Measurements from ENCODE around the gene PLA2R1.

The PLA2R1 gene

GRCh38 chr2:160028431-160029269 is 33.8 kb downstream of the PLA2R1 start:
- peak in 1 of 2 experiments; percentile 19 for DNase-seq

GRCh38 chr2:160022162-160022561 is 40.3 kb downstream of the PLA2R1 start:
- peak in 1 of 2 experiments; percentile 10 for DNase-seq

GRCh38 chr2:160019374-160020090 is 42.9 kb downstream of the PLA2R1 start:
- no peak for DNase-seq

GRCh38 chr2:160015746-160016145 is 46.7 kb downstream of the PLA2R1 start:
- DNase-seq = no peak

- peak in 1 of 2 experiments; percentile 2 for DNase-seq
These were observed 48.2 kb downstream of the PLA2R1 start for GRCh38 chr2:160014227-160014626.

- DNase-seq = peak; percentile 13 to 79
These were observed 51.9 kb downstream of the PLA2R1 start for GRCh38 chr2:160010361-160011145.

GRCh38 chr2:160007111-160007510 is 55.3 kb downstream of the PLA2R1 start:
- DNase-seq = no peak

- DNase-seq = no peak
These were observed 55.9 kb downstream of the PLA2R1 start for GRCh38 chr2:160006475-160006874.

- DNase-seq = no peak
These were observed 56.5 kb downstream of the PLA2R1 start for GRCh38 chr2:160005908-160006307.

GRCh38 chr2:160005476-160005875 is 56.9 kb downstream of the PLA2R1 start:
- no peak for DNase-seq

GRCh38 chr2:159998961-159999360 is 63.5 kb downstream of the PLA2R1 start:
- no peak for DNase-seq

GRCh38 chr2:159998243-159998642 is 64.2 kb downstream of the PLA2R1 start:
- DNase-seq = no peak

- no peak for DNase-seq
These were observed 65.4 kb downstream of the PLA2R1 start for GRCh38 chr2:159996792-159997546.

- no peak for DNase-seq
These were observed 67.4 kb downstream of the PLA2R1 start for GRCh38 chr2:159995038-159995437.

- no peak for DNase-seq
These were observed 73.2 kb downstream of the PLA2R1 start for GRCh38 chr2:159989249-159989648.

GRCh38 chr2:159988412-159988970 is 73.9 kb downstream of the PLA2R1 start:
- no peak for DNase-seq

- DNase-seq = no peak
These were observed 75.2 kb downstream of the PLA2R1 start for GRCh38 chr2:159987181-159987580.

- DNase-seq = no peak
These were observed 76.8 kb downstream of the PLA2R1 start for GRCh38 chr2:159985656-159986055.

GRCh38 chr2:159984034-159984433 is 78.4 kb downstream of the PLA2R1 start:
- no peak for DNase-seq

GRCh38 chr2:159982842-159983785 is 79.3 kb downstream of the PLA2R1 start:
- DNase-seq = no peak

GRCh38 chr2:159982270-159982669 is 80.1 kb downstream of the PLA2R1 start:
- peak in 1 of 2 experiments; percentile 7 for DNase-seq

Measured in NCI-H446 (cell line).